B cell (primary cell): ENCODE results near the gene LMAN1L. TPM values are rescaled to one million over a fixed set of nuclear protein-coding genes. Genes with fewer than 3 reads are reported as not detected.

Experiments
- ATAC-seq: fragments of 200-7000 bp; cut with Tn5 transposase; one replicate; pipeline ENCODE4 v1.10.0; 2021; ENCODE audit warnings: low read depth, mild to moderate bottlenecking, moderate number of reproducible peaks, moderate library complexity
- CTCF ChIA-PET: fragments of 350-600 bp; sonication (Branson Sonifier 250); formaldehyde crosslinking; loops from one replicate; lab custom pipeline; 2021; ENCODE audit warnings: antibody characterized with exemption, inconsistent platforms; lab: Charles Lee
- POLR2A ChIA-PET: fragments of 350-600 bp; sonication (Branson Sonifier 250); formaldehyde crosslinking; loops from one replicate; lab custom pipeline; 2021; ENCODE audit warnings: antibody characterized with exemption; lab: Charles Lee
- DNase-seq: peaks from one replicate; pipeline ENCODE4 v3.0.0; 2013
- H2AFZ ChIP-seq: 2 replicates; pipeline ENCODE4 v1.6.1; 2012; ENCODE audit warnings: mild to moderate bottlenecking, low read depth, low read length; ENCODE audit not compliant: insufficient read depth, poor library complexity, severe bottlenecking
- H3K27ac ChIP-seq, 2 donors: 1 replicate in 1 of 2; 2 replicates in 1 of 2; pipeline ENCODE4 v1.5.1; 2012 to 2013; ENCODE audit warnings: low read length in 2 of 2, mild to moderate bottlenecking in 2 of 2, moderate library complexity in 1 of 2
- H3K27me3 ChIP-seq, 4 experiments: fragments of 200-600 bp in 1 of 4; sonication (generic) in 1 of 4; replicated peaks in 1 of 4; 1 replicate in 2 of 4; 2 replicates in 2 of 4; pipeline versions ENCODE4 v1.6.1 to v1.7.0; 2013 to 2016; ENCODE audit warnings: low read length in 3 of 4, mild to moderate bottlenecking in 2 of 4, mixed read lengths in 1 of 4, moderate library complexity in 1 of 4; ENCODE audit not compliant: insufficient read depth in 4 of 4, control insufficient read depth in 3 of 4; ENCODE audit errors: control extremely low read depth in 1 of 4
- H3K36me3 ChIP-seq, 2 experiments: replicated peaks in 1 of 2; 1 replicate in 1 of 2; 2 replicates in 1 of 2; pipeline versions ENCODE4 v1.6.1 to v1.7.1; 2013; ENCODE audit warnings: low read length in 1 of 2; ENCODE audit not compliant: insufficient read depth in 2 of 2, control insufficient read depth in 1 of 2; ENCODE audit errors: control extremely low read depth in 1 of 2, extremely low read depth in 1 of 2
- H3K4me1 ChIP-seq, 2 donors: fragments of 200-600 bp in 1 of 2; sonication (generic) in 1 of 2; 1 replicate in 1 of 2; 2 replicates in 1 of 2; pipeline versions ENCODE4 v1.5.1 to v1.6.1; 2013 to 2017; ENCODE audit warnings: low read length in 2 of 2; ENCODE audit not compliant: control insufficient read depth in 2 of 2, insufficient read depth in 2 of 2
- H3K4me2 ChIP-seq: replicated peaks from 2 replicates; pipeline ENCODE3; 2012; ENCODE audit warnings: mild to moderate bottlenecking, low read depth, low read length; ENCODE audit not compliant: poor library complexity, severe bottlenecking
- H3K4me3 ChIP-seq, 5 experiments: fragments of 200-600 bp in 1 of 5; sonication (generic) in 1 of 5; 1 replicate in 3 of 5; 2 replicates in 2 of 5; pipeline versions ENCODE4 v1.5.1 to v1.7.0; 2011 to 2016; ENCODE audit warnings: low read length in 4 of 5, mild to moderate bottlenecking in 4 of 5, low read depth in 2 of 5, control low read depth in 1 of 5, moderate library complexity in 1 of 5; ENCODE audit not compliant: insufficient read depth in 1 of 5; ENCODE audit errors: control extremely low read depth in 1 of 5, extremely low read depth in 1 of 5
- H3K79me2 ChIP-seq: fragments of 200-600 bp; sonication (generic); one replicate; pipeline ENCODE4 v1.6.0; 2016; ENCODE audit warnings: low read length; ENCODE audit not compliant: control insufficient read depth, insufficient read depth
- H3K9ac ChIP-seq: fragments of 200-600 bp; sonication (generic); 2 replicates; pipeline ENCODE4 v1.6.1; 2017; ENCODE audit warnings: mild to moderate bottlenecking, low read length, moderate library complexity
- H3K9me3 ChIP-seq, 3 donors: one replicate each; pipeline versions ENCODE4 v1.6.1 to v1.7.1; 2013; ENCODE audit warnings: low read length in 2 of 3; ENCODE audit not compliant: control insufficient read depth in 2 of 3, insufficient read depth in 1 of 3; ENCODE audit errors: control extremely low read depth in 1 of 3
- H4K20me1 ChIP-seq: 2 replicates; pipeline ENCODE4 v1.6.0; 2012; ENCODE audit warnings: mild to moderate bottlenecking, low read length; ENCODE audit not compliant: insufficient read depth, control insufficient read depth, poor library complexity, severe bottlenecking
- H3K27ac Mint-ChIP-seq: one replicate; pipeline ENCODE4 v1.8.0; 2021; ENCODE audit warnings: mixed read lengths
- H3K27me3 Mint-ChIP-seq: one replicate; pipeline ENCODE4 v1.8.0; 2021; ENCODE audit warnings: mixed read lengths
- H3K4me1 Mint-ChIP-seq: one replicate; pipeline ENCODE4 v1.8.0; 2021; ENCODE audit warnings: mixed read lengths
- H3K4me3 Mint-ChIP-seq: one replicate; pipeline ENCODE4 v1.8.0; 2021; ENCODE audit warnings: mixed read lengths
- H3K9me3 Mint-ChIP-seq: one replicate; pipeline ENCODE4 v1.8.0; 2022; ENCODE audit warnings: mixed read lengths; ENCODE audit not compliant: insufficient read depth
- EZH2 ChIP-seq: IDR thresholded peaks from 2 replicates; pipeline ENCODE4 v1.6.1; 2012; ENCODE audit warnings: borderline replicate concordance, low read depth, mild to moderate bottlenecking, moderate library complexity, low read length; ENCODE audit not compliant: insufficient read depth, poor library complexity, severe bottlenecking
- WGBS: methylation state at CpG from one replicate; pipeline ENCODE4 v1.1.5; 2013; ENCODE audit warnings: missing lambda C conversion rate; ENCODE audit not compliant: insufficient coverage; 5-methylcytosine and 5-hydroxymethylcytosine counted together
- intact Hi-C: fragments of 100-400 bp; cut with micrococcal nuclease; formaldehyde crosslinking; loops from one replicate; pipeline ENCODE4 v1.10.0; 2022
- polyA plus RNA-seq: library from polyadenylated mRNA; depleted of rRNA; stranded (reverse); fragments of >200 nt; gene quantifications from 2 replicates; pipeline ENCODE4 v1.2.3, GENCODE V29; 2012
- small RNA-seq: library from RNA; depleted of rRNA; stranded (forward); fragments of <200 nt; gene quantifications from one replicate; pipeline ENCODE3, GENCODE V24; 2012; ENCODE audit warnings: low replicate concordance, low read depth; ENCODE audit not compliant: insufficient read length
- total RNA-seq, 2 donors: library from RNA; stranded (reverse); fragments of 120-200 nt in 1 of 2; gene quantifications; 1 replicate in 1 of 2; 2 replicates in 1 of 2; pipeline versions ENCODE4 v1.2.3 to v1.2.4, GENCODE V29; 2013 to 2022

Gene LMAN1L
- total and polyA plus RNA-seq, 2 donors (not counting 1 experiment from before 2014, with no cell fraction given) = 0.60 to 1.1 TPM

GRCh38 chr15:74873036-74873755 lies 60.6 kb downstream of the LMAN1L start, which contains the start of gene SCAMP2:
Gene SCAMP2 (minus strand): TSS chr15:74873365. CDS start chr15:74873255, 110 bp downstream.
- peak within 1 kb of the TSS; percentile 94 to 95 for H3K27ac ChIP-seq
- H3K27me3 Mint-ChIP-seq = no peaks in the 10 kb centered on the region
- peak within 1 kb of the TSS; percentile 88 for H3K9ac ChIP-seq
- H4K20me1 ChIP-seq = peaks cover 39% of the 10 kb centered on the region
- H3K36me3 ChIP-seq = peaks cover 0 to 7% of the 10 kb centered on the region in 2 experiments
- H3K9me3 Mint-ChIP-seq = no peaks in the 10 kb centered on the region
- H3K4me3 Mint-ChIP-seq = peak within 1 kb of the TSS; percentile 95
- peak within 1 kb of the TSS; percentile 98 for H3K4me2 ChIP-seq
- peaks cover 49% of the 10 kb centered on the region for H3K79me2 ChIP-seq
- peak within 1 kb of the TSS; percentile 95 for H2AFZ ChIP-seq
- H3K4me1 Mint-ChIP-seq = peaks cover 42% of the 10 kb centered on the region
- ATAC-seq (peak; percentile 96), DNase-seq (peak; percentile 96)
- under 1% methylated on average over 29 of the region's 52 CpGs for WGBS
- CTCF ChIA-PET = interaction anchor here (0.9 to 3.1 kb wide), 4 partner anchors 15 to 32 kb away, joined by 3 to 16 read pairs (median 4); partner anchors contain the start of gene MPI
- intact Hi-C loops = loop anchor here (1.0 to 2.0 kb wide), 7 partner anchors 14 to 329 kb away; partner anchors contain the start of genes COX5A, FAM219B, MPI and ULK3
- peak within 1 kb of the TSS; percentile 64 to 91 (median 83) for H3K4me3 ChIP-seq
- H3K4me1 ChIP-seq = peaks cover 37 to 52% of the 10 kb centered on the region in 2 donors
- POLR2A ChIA-PET = interaction anchor here (0.5 to 1.1 kb wide), 3 partner anchors 17 to 34 kb away, joined by 3 to 4 read pairs (median 4); partner anchors contain the start of gene FAM219B
- no peaks in the 10 kb centered on the region for H3K9me3 ChIP-seq
- TF ChIP-seq EZH2 = no peak
- no peaks in the 10 kb centered on the region for H3K27me3 ChIP-seq
- peak within 1 kb of the TSS; percentile 98 for H3K27ac Mint-ChIP-seq

GRCh38 chr15:74873756-74874424 lies 61.3 kb downstream of the LMAN1L start:
- TF ChIP-seq EZH2 = no peak
- H3K4me1 ChIP-seq = peaks cover 31 to 45% of the 10 kb centered on the region in 2 donors
- H3K36me3 ChIP-seq = peaks cover 0 to 4% of the 10 kb centered on the region in 2 experiments
- peaks cover 42% of the 10 kb centered on the region for H3K79me2 ChIP-seq
- H3K9ac ChIP-seq = peak overlapping the region; percentile 88
- Mint-ChIP-seq H3K4me3 (peak overlapping the region; percentile 95), H3K27ac (peak overlapping the region; percentile 98), H3K9me3 (no peaks in the 10 kb centered on the region), H3K27me3 (no peaks in the 10 kb centered on the region), H3K4me1 (peaks cover 37% of the 10 kb centered on the region)
- DNase-seq (no peak), ATAC-seq (no peak)
- intact Hi-C loops = loop anchor here (1.0 to 2.0 kb wide), 7 partner anchors 15 to 328 kb away; partner anchors contain the start of genes COX5A, FAM219B, MPI and ULK3
- H3K4me2 ChIP-seq = peak overlapping the region; percentile 98
- no peaks in the 10 kb centered on the region for H3K27me3 ChIP-seq
- ChIA-PET POLR2A (interaction anchor here (0.5 to 0.9 kb wide), 3 partner anchors 16 to 151 kb away, joined by 3 to 4 read pairs (median 4); no protein-coding TSS in a partner anchor), CTCF (interaction anchor here (0.9 to 3.1 kb wide), 4 partner anchors 16 to 32 kb away, joined by 3 to 16 read pairs (median 4); partner anchors contain the start of gene MPI)
- WGBS = 21% methylated on average over 10 of the region's 16 CpGs
- peak overlapping the region; percentile 38 to 59 for H3K27ac ChIP-seq
- H2AFZ ChIP-seq = peak overlapping the region; percentile 95
- no peaks in the 10 kb centered on the region for H3K9me3 ChIP-seq
- peak overlapping the region; percentile 64 to 91 (median 83) for H3K4me3 ChIP-seq
- H4K20me1 ChIP-seq = peaks cover 32% of the 10 kb centered on the region

Small RNA genes within 50 kb of the gene (small RNA-seq; reads per million reads assigned to genes)
- gene CPLX3 (not detected), gene MIR4513 (not detected), gene MIR6882 (not detected)

Other genes starting within 250 kb of the LMAN1L start
- gene CLK3, start 197.0 kb upstream of the LMAN1L start, total RNA-seq = 164 and 176 TPM in 2 replicates
- gene CLK3, start 197.0 kb upstream of the LMAN1L start, polyA plus RNA-seq = 350 and 541 TPM in 2 replicates
- 47.8 and 55.4 TPM in 2 replicates for gene EDC3, start 116.8 kb upstream of the LMAN1L start, total RNA-seq
- gene EDC3, start 116.8 kb upstream of the LMAN1L start, polyA plus RNA-seq = 16.9 and 18.4 TPM in 2 replicates
- gene CYP1A1, start 87.3 kb upstream of the LMAN1L start, total RNA-seq = not detected in 2 replicates
- gene CYP1A1, start 87.3 kb upstream of the LMAN1L start, polyA plus RNA-seq = 0.24 and 0.25 TPM in 2 replicates
- gene CYP1A2, start 64.0 kb upstream of the LMAN1L start, total RNA-seq = not detected in 2 replicates
- not detected in 2 replicates for gene CYP1A2, start 64.0 kb upstream of the LMAN1L start, polyA plus RNA-seq
- gene CSK, start 30.8 kb upstream of the LMAN1L start, total RNA-seq = 325 and 343 TPM in 2 replicates
- 637 and 651 TPM in 2 replicates for gene CSK, start 30.8 kb upstream of the LMAN1L start, polyA plus RNA-seq
- 0.17 TPM in 1 of 2 replicates, not detected in the other for gene CPLX3, start 13.8 kb downstream of the LMAN1L start, total RNA-seq
- gene CPLX3, start 13.8 kb downstream of the LMAN1L start, polyA plus RNA-seq = 0.60 and 0.91 TPM in 2 replicates
- gene ULK3, start 30.3 kb downstream of the LMAN1L start, total RNA-seq = 51.1 and 55.9 TPM in 2 replicates
- 73.0 and 108 TPM in 2 replicates for gene ULK3, start 30.3 kb downstream of the LMAN1L start, polyA plus RNA-seq
- 105 and 111 TPM in 2 replicates for gene SCAMP2, start 60.5 kb downstream of the LMAN1L start, total RNA-seq
- 77.4 and 85.1 TPM in 2 replicates for gene SCAMP2, start 60.5 kb downstream of the LMAN1L start, polyA plus RNA-seq
- gene MPI, start 77.2 kb downstream of the LMAN1L start, total RNA-seq = 37.2 and 41.3 TPM in 2 replicates
- 40.7 and 59.8 TPM in 2 replicates for gene MPI, start 77.2 kb downstream of the LMAN1L start, polyA plus RNA-seq
- 109 and 135 TPM in 2 replicates for gene FAM219B, start 94.0 kb downstream of the LMAN1L start, total RNA-seq
- 50.6 and 80.2 TPM in 2 replicates for gene FAM219B, start 94.0 kb downstream of the LMAN1L start, polyA plus RNA-seq
- 53.3 and 63.9 TPM in 2 replicates for gene COX5A, start 125.2 kb downstream of the LMAN1L start, total RNA-seq
- gene COX5A, start 125.2 kb downstream of the LMAN1L start, polyA plus RNA-seq = 65.2 and 77.3 TPM in 2 replicates
- gene RPP25, start 143.9 kb downstream of the LMAN1L start, total RNA-seq = 3.1 and 4.4 TPM in 2 replicates
- gene RPP25, start 143.9 kb downstream of the LMAN1L start, polyA plus RNA-seq = 0.49 and 0.92 TPM in 2 replicates
- 0.24 and 0.59 TPM in 2 replicates for gene SCAMP5, start 182.7 kb downstream of the LMAN1L start, total RNA-seq
- 0.71 and 3.4 TPM in 2 replicates for gene SCAMP5, start 182.7 kb downstream of the LMAN1L start, polyA plus RNA-seq
- gene PPCDC, start 210.8 kb downstream of the LMAN1L start, total RNA-seq = 14.8 and 15.1 TPM in 2 replicates
- gene PPCDC, start 210.8 kb downstream of the LMAN1L start, polyA plus RNA-seq = 7.9 and 19.7 TPM in 2 replicates